Measurements from ENCODE around the gene OR4C15.

OR4C15 gene

DNA sequence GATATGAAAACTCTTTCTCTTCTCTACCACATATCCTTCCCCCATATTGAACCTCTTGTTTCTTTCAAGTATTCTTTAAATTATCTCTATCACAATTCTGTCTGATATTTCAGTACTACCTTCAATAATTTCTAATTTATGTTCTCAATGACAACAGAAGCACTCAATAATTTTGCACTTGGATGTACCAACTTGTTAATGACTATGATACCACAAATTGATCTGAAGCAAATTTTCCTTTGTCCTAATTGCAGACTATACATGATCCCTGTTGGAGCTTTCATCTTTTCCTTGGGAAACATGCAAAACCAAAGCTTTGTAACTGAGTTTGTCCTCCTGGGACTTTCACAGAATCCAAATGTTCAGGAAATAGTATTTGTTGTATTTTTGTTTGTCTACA is at the start of gene OR4C15:
TSS of gene OR4C15 (plus strand) at position 301 of the 400 bp plus-strand sequence. CDS start at position 301, 0 bp downstream.
- DNase-seq, result no peak

DNA sequence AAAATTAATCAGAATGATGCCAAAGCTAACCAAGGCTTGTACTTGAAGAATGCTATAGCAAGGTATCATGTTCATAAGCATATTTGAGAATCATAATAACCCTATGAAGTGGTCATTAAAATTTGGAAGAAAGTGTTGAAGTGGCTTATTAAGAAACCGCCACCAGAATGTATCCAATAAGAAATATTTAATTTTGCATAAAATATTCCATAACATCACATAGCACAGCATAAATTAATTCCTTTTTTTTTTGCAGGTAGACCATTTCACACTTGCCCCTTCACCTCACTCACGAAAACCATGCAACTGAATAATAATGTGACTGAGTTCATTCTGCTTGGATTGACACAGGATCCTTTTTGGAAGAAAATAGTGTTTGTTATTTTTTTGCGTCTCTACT is 17.6 kb downstream of the OR4C15 start, which contains the start of gene OR4C16:
TSS of gene OR4C16 (plus strand) at position 301 of the 400 bp plus-strand sequence. CDS start at position 301, 0 bp downstream.
- DNase-seq, result no peak

DNA sequence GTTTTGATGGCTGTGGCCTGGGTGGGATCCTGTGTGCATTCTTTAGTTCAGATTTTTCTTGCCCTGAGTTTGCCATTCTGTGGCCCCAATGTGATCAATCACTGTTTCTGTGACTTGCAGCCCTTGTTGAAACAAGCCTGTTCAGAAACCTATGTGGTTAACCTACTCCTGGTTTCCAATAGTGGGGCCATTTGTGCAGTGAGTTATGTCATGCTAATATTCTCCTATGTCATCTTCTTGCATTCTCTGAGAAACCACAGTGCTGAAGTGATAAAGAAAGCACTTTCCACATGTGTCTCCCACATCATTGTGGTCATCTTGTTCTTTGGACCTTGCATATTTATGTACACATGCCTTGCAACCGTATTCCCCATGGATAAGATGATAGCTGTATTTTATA is 18.3 kb downstream of the OR4C15 start:
- no peak for DNase-seq
